Endothelial cell of umbilical vein (primary cell): ENCODE results near the gene GORASP1.

ENCODE experiments used
- EZH2 ChIP-seq: IDR thresholded peaks from 2 replicates; pipeline ENCODE4 v1.6.1; 2012; ENCODE audit warnings: borderline replicate concordance, low read depth, mild to moderate bottlenecking, moderate library complexity, low read length, inconsistent platforms; ENCODE audit not compliant: severe bottlenecking
- FOS ChIP-seq: IDR thresholded peaks from 2 replicates; pipeline ENCODE4 v1.6.1; 2011; ENCODE audit warnings: mild to moderate bottlenecking, low read length, moderate library complexity, borderline replicate concordance; ENCODE audit not compliant: insufficient read depth
- GATA2 ChIP-seq: IDR thresholded peaks from 2 replicates; pipeline ENCODE4 v1.7.0; 2011; ENCODE audit warnings: low read depth, mild to moderate bottlenecking, moderate library complexity, mixed read lengths, low read length; ENCODE audit not compliant: insufficient read length, insufficient read depth
- JUN ChIP-seq: IDR thresholded peaks from 2 replicates; pipeline ENCODE4 v1.6.1; 2011; ENCODE audit warnings: borderline replicate concordance, low read depth; ENCODE audit not compliant: insufficient read length, insufficient read depth
- MYC ChIP-seq: IDR thresholded peaks from one replicate; pipeline ENCODE4 v1.6.1; 2011; ENCODE audit warnings: mild to moderate bottlenecking, low read depth, low read length
- POLR2A ChIP-seq: IDR thresholded peaks from 2 replicates; pipeline ENCODE4 v1.6.1; 2012; ENCODE audit warnings: low read depth, mild to moderate bottlenecking, control low read depth, low read length
- POLR2AphosphoS5 ChIP-seq: IDR thresholded peaks from 2 replicates; pipeline ENCODE4 v1.6.1; 2012; ENCODE audit warnings: low read depth, mild to moderate bottlenecking, control low read depth, low read length, moderate library complexity; ENCODE audit not compliant: insufficient read depth
- TF ChIP-seq, protein P1 (sequence below), 2 donors: IDR thresholded peaks; 1 replicate in 1 of 2; 2 replicates in 1 of 2; pipeline ENCODE4 v1.5.1; 2011; ENCODE audit warnings: low read length in 2 of 2, mild to moderate bottlenecking in 2 of 2, moderate library complexity in 2 of 2, control low read depth in 1 of 2, inconsistent platforms in 1 of 2, low read depth in 1 of 2; ENCODE audit not compliant: insufficient read depth in 1 of 2; ENCODE audit errors: extremely low read depth in 1 of 2
- TF ChIP-seq, protein P2 (sequence below): IDR thresholded peaks from 2 replicates; pipeline ENCODE4 v1.6.1; 2011; ENCODE audit not compliant: insufficient read depth, insufficient read length

DNA sequence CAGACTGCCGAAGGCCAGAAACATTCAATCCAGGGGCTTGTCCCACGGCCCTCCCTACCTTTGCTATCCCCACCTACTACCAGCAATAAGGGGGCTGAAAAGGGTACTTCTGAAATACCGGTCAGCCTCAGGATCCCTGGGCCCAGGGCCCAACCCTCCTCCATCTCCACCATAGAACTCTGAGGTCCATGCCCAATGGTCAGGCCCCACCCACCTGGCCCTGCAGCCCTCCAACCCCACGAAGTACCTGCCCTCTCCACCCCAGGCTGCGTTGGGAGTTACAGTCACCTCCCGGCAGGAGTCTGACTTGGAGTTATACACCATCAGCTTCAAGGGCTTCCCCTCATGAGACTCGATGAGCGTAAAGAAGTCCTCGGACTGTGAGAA lies 6.9 kb downstream of the GORASP1 start:
- TF ChIP-seq FOS (no peak), EZH2 (no peak), POLR2A (no peak), GATA2 (no peak), POLR2AphosphoS5 (no peak), JUN (no peak), MYC (no peak)
- TF ChIP-seq, protein P1, sequence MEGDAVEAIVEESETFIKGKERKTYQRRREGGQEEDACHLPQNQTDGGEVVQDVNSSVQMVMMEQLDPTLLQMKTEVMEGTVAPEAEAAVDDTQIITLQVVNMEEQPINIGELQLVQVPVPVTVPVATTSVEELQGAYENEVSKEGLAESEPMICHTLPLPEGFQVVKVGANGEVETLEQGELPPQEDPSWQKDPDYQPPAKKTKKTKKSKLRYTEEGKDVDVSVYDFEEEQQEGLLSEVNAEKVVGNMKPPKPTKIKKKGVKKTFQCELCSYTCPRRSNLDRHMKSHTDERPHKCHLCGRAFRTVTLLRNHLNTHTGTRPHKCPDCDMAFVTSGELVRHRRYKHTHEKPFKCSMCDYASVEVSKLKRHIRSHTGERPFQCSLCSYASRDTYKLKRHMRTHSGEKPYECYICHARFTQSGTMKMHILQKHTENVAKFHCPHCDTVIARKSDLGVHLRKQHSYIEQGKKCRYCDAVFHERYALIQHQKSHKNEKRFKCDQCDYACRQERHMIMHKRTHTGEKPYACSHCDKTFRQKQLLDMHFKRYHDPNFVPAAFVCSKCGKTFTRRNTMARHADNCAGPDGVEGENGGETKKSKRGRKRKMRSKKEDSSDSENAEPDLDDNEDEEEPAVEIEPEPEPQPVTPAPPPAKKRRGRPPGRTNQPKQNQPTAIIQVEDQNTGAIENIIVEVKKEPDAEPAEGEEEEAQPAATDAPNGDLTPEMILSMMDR (IDR thresholded peaks at IDR 0.05; ENCODE audit: extremely low read depth in 1 of 2, insufficient read depth in 1 of 2, low read depth in 1 of 2, low read length in 2 of 2), result no peak
- TF ChIP-seq, protein P2, sequence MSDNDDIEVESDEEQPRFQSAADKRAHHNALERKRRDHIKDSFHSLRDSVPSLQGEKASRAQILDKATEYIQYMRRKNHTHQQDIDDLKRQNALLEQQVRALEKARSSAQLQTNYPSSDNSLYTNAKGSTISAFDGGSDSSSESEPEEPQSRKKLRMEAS, result no peak
